Mucosa of gallbladder (tissue), 1 donor: ENCODE results near the gene BCKDHB. TPM values are rescaled to one million over a fixed set of nuclear protein-coding genes. Genes with fewer than 3 reads are reported as not detected.
A peak's percentile ranks its signal among the peaks of the same experiment; 100 is the strongest.

Experiments
- DNase-seq: peaks from one replicate; pipeline ENCODE4 v3.0.0-alpha.2; 2020; ENCODE audit warnings: low spot score
- total RNA-seq: library from RNA; stranded (reverse); gene quantifications from one replicate; pipeline ENCODE4 v1.2.1, GENCODE V29; 2021
- donor health status: DM: no; HTN: no; CAD: no.

Gene BCKDHB
- total RNA-seq, 1 donor from 2014 or later = 20.9 TPM

DNA sequence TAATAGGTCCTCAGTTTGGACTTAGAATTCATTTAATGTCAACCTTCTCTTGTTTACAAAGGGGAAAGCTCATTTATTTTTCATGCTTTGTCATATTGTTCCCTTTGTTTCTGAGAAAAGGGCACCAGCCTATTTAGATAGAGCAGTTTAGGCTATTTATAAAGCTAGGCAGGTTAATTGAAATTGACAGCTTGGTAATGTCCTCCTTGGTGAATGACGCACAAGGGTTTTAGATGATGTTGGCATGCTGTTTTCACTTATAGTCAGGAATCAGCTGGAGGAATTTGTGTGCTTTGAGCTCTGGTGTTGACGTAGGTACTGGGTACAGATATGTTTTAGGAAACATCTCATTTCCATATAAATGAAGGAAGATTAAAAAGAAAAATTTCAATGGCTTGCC lies 45.2 kb downstream of the BCKDHB start:
- DNase-seq = no peak

- no peak for DNase-seq
Observed at GRCh38 chr6:80154160-80154559, 47.7 kb downstream of the BCKDHB start.

- no peak for DNase-seq
Observed at GRCh38 chr6:80156221-80156620, 49.8 kb downstream of the BCKDHB start.

GRCh38 chr6:80158478-80158989 lies 52.1 kb downstream of the BCKDHB start:
- no peak for DNase-seq

DNA sequence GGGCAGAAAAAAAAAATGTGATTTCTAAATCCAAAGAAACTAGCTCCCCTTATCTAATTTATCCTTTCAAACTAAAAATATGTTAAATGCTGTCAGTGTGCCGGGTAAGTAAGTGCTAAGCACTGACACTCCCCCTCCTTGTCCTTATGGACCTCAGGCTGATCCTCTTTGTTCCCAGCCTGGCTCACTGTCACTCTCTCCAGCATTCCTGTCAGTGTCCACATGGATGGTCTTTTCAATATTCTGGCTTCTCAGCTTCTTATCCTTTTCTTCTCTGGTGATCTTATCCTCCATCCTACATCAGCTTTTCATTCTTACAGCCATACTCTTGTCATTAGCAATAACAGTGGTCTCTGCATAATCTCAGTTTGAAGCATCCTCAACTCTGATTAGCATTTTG lies 55.0 kb downstream of the BCKDHB start:
- DNase-seq = no peak

DNA sequence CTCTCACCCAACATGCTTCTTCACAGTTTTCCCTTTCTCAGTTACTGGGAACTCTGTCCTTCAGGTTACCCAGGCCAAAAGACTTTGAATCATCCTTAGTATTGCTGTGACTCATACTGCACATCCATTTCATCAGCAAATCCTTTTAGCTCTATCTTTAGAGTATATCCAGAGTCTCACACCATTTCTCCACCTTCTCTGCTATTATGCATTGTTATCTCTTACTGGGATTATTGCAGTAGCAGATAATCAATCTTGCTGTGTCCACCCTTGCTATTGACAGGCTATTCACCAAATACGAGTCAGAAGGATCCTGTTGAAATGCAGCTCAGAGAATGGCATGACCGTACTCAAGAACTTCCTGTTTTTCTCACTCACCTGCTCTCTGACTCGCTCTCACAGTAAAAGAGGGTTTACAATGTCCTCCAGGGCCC lies 57.3 kb downstream of the BCKDHB start:
- no peak for DNase-seq

- DNase-seq = no peak
Observed at GRCh38 chr6:80165143-80165542, 58.7 kb downstream of the BCKDHB start.

- DNase-seq = no peak
Observed at GRCh38 chr6:80165819-80166218, 59.3 kb downstream of the BCKDHB start.

DNA sequence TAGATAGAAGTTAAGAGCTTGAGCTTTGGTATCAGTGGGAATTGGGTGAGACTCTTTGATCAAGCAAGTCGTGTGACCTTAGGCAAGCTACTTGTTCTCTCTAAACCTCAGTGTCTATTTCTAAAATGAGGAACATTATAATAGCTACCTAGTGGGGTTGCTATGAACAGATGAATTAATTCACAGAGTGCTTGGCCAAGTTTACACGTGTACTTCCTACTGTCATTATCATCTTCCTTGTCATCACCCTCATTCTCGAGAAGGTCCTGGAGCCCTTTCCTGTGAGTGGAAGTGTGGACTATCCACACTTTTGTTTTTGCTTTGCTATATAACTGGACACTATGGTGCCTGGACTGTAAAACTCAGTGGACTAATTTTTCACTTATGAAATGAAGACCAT lies 64.0 kb downstream of the BCKDHB start:
- no peak for DNase-seq

- DNase-seq = no peak
Observed at GRCh38 chr6:80173411-80173810, 66.9 kb downstream of the BCKDHB start.

DNA sequence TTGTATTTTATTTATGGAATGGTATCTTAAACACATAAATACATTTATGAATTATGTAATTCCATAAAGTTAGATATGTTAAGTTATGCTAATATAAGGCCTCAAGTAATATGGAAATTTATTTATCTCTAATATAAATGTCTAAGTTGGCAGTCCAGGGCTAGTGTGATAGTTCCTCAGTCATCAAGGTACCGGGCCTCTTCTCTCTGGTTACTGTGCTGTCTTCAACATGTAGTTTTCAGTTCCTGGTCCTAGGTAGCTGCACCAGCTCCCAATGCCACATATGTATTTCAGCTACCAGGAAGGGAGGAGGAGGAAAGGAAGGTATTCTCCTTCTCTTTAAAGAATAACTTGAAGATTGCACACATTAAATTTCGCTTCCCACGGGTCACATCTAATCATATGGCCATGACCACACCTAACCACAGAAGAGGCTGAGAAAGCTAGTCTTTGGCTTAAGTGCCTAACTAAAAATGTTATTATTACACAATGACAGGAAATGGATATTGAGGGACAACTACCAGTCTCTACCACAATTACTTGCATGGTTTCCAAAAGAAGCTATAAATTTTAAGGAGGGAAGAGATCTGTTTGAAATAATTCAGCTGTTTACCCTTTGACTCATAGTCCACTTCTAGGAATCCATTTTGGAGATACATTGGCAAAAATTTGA lies 68.6 kb downstream of the BCKDHB start:
- DNase-seq = no peak

GRCh38 chr6:80179695-80180094 lies 73.2 kb downstream of the BCKDHB start:
- no peak for DNase-seq

DNA sequence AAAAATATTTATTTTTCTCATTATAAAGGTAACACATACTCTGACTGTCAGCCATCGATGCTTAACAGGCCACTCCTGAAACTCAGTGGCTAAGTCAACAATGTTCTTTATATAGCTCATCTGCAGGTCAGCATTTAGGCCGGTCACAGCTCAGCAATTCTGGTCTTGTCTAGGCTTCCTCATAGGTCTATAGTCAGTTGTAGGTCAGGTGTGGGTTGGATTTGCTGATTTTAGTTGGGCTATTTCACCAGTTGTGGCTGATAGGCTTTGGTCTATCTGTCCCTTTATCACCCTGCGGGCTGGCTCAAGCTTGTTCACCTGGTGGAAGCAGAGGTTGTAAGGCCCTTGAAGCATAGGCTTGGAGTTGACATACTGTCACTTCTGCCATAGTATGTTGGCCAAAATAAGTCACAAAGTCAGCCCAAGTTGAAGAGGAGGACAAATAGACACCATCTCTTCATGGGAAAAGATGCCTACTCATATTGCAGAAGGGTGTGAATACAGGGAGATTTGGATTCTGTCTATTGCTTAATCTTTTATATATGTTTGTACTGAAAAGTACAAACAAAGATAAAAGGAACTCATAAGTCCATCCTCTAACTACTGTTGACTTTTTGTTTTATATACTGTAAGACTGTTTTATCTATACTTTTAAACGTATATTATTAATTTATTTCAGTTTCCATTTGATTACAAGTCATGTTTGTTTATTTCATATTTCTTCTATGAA lies 75.0 kb downstream of the BCKDHB start:
- no peak for DNase-seq

- no peak for DNase-seq
Observed at GRCh38 chr6:80182308-80182707, 75.8 kb downstream of the BCKDHB start.

GRCh38 chr6:80183019-80183795 lies 76.7 kb downstream of the BCKDHB start:
- DNase-seq = no peak

- no peak for DNase-seq
Observed at GRCh38 chr6:80185492-80185891, 79.0 kb downstream of the BCKDHB start.

GRCh38 chr6:80186082-80186481 lies 79.6 kb downstream of the BCKDHB start:
- no peak for DNase-seq

- no peak for DNase-seq
Observed at GRCh38 chr6:80196906-80197305, 90.4 kb downstream of the BCKDHB start.

DNA sequence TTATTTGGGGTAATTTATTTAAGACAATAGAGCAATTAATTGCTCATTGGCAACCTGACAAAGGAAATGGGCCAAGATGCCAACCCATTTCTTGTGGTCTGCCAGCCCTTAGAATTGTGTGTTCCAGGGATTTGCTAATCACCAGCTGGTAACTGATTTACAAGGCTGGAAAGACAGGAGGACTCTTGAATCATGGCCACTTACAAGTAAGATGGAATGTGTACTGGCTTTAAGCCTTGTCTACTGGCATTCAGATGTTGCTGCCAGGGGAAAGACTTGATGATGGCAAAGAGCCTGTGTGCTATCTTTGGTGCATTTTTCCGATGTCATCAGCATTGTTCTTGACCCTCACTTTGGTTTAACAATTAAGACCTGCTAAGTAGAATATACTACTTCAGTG lies 91.0 kb downstream of the BCKDHB start:
- DNase-seq = peak; percentile 10

DNA sequence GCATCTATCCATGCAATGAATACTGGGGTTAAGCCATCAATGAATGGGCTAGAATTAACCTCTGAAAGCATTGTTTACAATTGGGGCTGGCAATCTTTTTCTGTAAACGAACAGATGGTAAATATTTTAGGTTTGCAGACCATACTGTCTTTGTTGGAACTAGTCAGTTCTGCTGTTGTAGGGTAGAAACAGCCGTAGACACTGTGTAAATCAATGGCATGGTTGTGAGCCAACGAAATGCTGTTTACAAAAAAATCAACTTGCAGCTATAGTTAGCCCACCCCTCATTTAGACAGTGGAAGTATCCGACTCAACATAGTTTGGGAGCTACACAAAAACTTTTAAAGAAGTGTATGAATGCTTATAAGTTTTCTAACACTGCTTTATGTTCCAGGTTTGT lies 91.5 kb downstream of the BCKDHB start:
- no peak for DNase-seq

- no peak for DNase-seq
Observed at GRCh38 chr6:80203283-80203682, 96.8 kb downstream of the BCKDHB start.

DNA sequence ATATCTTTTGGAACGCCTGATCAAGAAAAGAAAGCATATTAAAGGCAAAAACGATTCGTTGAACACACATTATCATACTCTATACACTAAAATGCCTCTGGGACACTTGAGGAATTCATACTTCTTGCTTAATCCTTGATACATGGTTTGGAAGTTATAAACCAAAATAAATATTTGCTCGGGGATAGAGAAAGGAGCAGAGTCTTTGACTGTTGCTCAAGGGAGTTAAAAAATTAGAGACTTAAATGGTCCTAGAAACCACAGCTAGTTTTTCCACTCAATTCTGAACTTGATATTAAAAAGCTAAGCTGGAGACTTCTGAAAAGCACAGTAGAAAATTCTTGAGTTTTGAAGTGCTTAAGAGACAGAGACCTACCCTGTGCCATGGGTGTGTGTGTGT lies 98.9 kb downstream of the BCKDHB start:
- DNase-seq = no peak

DNA sequence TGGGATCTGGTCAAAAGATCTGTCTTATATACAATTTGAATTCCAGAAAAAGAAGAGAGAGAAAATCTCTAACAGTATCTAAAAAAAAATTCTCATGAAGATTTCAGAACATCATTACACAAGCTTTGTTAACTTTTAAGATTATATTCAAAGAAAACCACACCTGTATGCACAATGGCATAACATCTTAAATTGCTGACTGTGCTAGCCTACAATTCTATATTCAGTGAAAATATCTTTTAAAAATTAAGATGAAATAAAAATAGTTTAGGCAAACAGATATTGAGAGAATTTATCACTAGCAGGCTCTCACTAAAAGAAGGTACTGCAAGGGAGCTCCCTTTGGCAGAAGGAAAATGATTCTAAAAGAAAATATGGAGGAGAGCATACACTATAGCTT lies 100.3 kb downstream of the BCKDHB start:
- no peak for DNase-seq
